Activated naive CD8-positive, alpha-beta T cell treated with anti-CD3 and anti-CD28 coated beads, Interleukin-2, amount 10 ng/mL, durations not matched to agents 7 days and 5 days (primary cell): ENCODE results near the gene CFAP157. TPM values are rescaled to one million over a fixed set of nuclear protein-coding genes. Genes with fewer than 3 reads are reported as not detected.

ENCODE experiments used
- ATAC-seq: fragments of 150-1000 bp; cut with Tn5 transposase; one replicate; pipeline ENCODE4 v1.10.0; 2021; ENCODE audit warnings: low read depth, moderate library complexity
- POLR2A ChIA-PET: fragments of 350-600 bp; sonication (Branson Sonifier 250); formaldehyde crosslinking; loops from one replicate; lab custom pipeline; 2021; ENCODE audit warnings: antibody characterized with exemption; lab: Charles Lee
- DNase-seq: peaks from one replicate; pipeline ENCODE4 v3.0.0; 2021
- H3K27ac Mint-ChIP-seq: one replicate; pipeline ENCODE4 v1.8.0; 2022; ENCODE audit warnings: mild to moderate bottlenecking, mixed read lengths
- H3K27me3 Mint-ChIP-seq: one replicate; pipeline ENCODE4 v1.8.0; 2022; ENCODE audit warnings: mild to moderate bottlenecking, moderate library complexity, mixed read lengths
- H3K36me3 Mint-ChIP-seq: one replicate; pipeline ENCODE4 v1.8.0; 2021; ENCODE audit warnings: mild to moderate bottlenecking, mixed read lengths
- H3K4me1 Mint-ChIP-seq: one replicate; pipeline ENCODE4 v1.8.0; 2021; ENCODE audit warnings: mixed read lengths
- H3K4me3 Mint-ChIP-seq: one replicate; pipeline ENCODE4 v1.8.0; 2022; ENCODE audit warnings: mild to moderate bottlenecking, moderate library complexity, mixed read lengths
- H3K9me3 Mint-ChIP-seq: one replicate; pipeline ENCODE4 v1.8.0; 2021; ENCODE audit warnings: mixed read lengths
- total RNA-seq, 2 experiments: library from RNA; stranded (reverse); gene quantifications; one replicate each; pipeline ENCODE4 v1.2.3, GENCODE V29; 2021

The CFAP157 gene
- total RNA-seq, 2 experiments from 2014 or later: 0.23 TPM; not detected in 1

DNA sequence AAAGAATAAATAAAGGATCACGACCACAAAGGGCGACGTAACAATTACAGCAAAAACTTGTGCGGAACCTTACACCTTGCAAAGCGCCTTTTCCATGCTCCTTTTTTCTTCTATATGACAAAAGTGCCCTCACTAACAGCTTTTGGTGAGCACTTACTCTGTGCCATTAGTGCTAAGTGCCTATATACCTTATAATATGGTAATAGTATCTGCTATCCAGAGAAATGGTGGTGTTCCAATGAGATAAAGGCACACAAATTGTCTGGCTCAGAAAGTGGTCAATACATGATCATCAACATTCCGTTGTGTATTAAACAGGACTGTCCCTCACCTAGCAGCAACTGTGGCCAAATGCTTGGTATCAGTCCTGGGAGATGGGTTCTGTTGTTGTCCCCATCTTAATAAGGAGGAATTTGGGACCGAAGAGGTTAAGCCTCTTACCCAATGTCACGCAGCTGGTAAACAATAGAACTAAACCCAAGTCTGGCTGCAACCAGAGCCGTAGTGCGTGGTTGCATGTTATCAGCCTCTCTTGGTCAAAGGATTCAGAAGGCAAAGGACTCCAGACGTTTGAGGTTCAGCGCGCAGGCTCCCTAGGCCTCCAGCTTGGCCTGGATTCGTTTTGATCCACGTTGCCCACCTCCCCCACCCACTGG is 28.9 kb downstream of the CFAP157 start:
- H3K4me1 Mint-ChIP-seq: peaks cover 14% of the 10 kb centered on the region
- ATAC-seq: no peak
- DNase-seq: no peak
- H3K4me3 Mint-ChIP-seq: peak overlapping the region; percentile 87
- no peaks in the 10 kb centered on the region for H3K27me3 Mint-ChIP-seq
- H3K36me3 Mint-ChIP-seq: peaks cover 9% of the 10 kb centered on the region
- POLR2A ChIA-PET: interaction anchor here (0.6 to 2.2 kb wide), 29 partner anchors 9 to 284 kb away, joined by 3 to 29 read pairs (median 5); partner anchors contain the start of genes CDK9, CFAP157, LRSAM1 and PTRH1
- H3K9me3 Mint-ChIP-seq: no peaks in the 10 kb centered on the region
- H3K27ac Mint-ChIP-seq: peak overlapping the region; percentile 93

DNA sequence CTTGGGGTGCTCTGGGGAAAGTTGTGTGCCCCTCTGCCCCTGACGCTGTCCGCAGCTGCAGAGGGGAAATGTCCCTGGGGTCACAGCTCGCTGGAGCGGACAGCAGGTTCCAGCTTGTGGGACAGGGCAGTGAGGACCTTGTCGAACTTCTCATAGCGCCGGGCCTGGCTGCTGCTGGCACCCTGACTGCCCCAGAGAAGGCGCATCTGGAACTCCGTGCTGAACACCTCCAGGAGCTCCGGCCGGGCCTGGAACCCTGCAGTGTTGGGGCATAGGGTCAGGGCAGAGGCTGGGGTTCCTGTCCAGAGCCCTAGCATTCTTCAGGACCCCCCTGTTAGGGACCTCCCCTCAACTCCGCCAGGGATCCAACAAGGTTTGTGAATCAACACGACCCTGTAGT is 31.9 kb downstream of the CFAP157 start:
- POLR2A ChIA-PET: no interaction called here
- no peaks in the 10 kb centered on the region for H3K27me3 Mint-ChIP-seq
- peaks cover 11% of the 10 kb centered on the region for H3K4me1 Mint-ChIP-seq
- no peak overlapping the region for H3K27ac Mint-ChIP-seq
- H3K36me3 Mint-ChIP-seq: peaks cover 23% of the 10 kb centered on the region
- DNase-seq (no peak), ATAC-seq (no peak)
- H3K9me3 Mint-ChIP-seq: no peaks in the 10 kb centered on the region
- no peak overlapping the region for H3K4me3 Mint-ChIP-seq

DNA sequence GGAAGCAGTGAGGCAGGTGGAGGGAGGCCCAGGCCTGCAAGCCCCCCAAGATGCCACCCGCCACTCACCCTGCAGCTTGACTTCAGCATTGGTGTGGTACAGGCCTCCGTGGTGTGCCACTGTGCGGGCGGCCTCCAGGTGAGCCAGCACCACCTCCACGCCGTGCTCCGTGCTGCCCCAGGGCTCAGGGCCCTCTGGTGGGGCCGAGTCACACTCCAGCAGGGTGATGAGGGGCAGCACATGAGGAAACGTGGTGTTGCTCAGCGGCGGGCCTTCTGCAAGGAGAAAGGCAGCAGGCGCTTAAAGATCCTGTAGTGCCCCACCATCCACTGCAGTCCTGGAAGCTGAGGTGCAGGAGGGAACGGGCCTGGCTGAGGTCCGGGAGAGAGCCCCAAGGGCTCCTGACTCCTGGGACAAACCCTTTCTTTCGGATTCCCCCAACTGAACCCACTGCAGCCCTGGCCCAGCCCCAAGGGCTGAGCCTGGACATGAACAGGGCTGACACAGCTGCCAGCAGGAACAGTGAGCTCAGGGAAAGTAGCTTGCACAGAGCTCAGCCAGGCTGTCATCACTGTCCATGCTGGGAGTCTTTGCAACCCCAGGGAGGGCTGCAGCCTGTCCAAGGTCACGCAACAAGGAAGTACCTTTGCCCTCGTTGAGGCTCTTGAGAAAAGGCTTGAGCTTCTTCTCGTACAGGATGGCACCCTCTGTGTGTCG is 33.0 kb downstream of the CFAP157 start:
- ATAC-seq: no peak
- POLR2A ChIA-PET: no interaction called here
- H3K27me3 Mint-ChIP-seq: no peaks in the 10 kb centered on the region

DNA sequence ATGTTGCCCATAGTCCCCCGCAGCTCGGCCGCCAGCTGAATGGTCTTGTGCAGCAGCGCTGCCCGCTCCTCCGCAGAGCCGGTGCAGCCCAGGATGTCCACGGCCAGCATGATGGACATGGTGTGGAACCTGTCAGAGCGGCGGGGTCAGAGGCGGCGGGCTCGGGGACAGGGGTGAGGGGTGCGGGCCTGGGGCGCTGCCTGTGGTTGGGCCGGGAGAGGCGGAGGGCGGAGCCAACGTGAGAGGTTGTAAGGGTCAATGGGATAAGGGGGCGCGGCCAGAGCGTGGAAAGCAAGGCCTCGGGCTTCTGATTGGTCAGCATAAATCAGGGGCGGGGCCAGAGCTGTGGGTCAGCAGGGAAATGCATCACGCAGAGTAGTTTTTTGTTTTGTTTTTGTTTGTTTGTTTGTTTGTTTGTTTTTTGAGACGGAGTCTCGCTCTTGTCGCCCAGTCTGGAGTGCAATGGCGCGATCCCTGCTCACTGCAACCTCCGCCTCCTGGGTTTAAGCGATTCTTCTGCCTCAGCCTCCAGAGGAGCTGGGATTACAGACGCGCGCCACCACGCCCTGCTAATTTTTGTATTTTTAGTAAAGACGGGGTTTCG is 35.1 kb downstream of the CFAP157 start:
- POLR2A ChIA-PET: interaction anchor here (0.7 kb wide), 1 partner anchor 29 kb away, joined by 3 read pairs; no protein-coding TSS in a partner anchor
- Mint-ChIP-seq H3K36me3 (peaks cover 26% of the 10 kb centered on the region), H3K9me3 (no peaks in the 10 kb centered on the region), H3K27me3 (no peaks in the 10 kb centered on the region), H3K4me1 (peaks cover 1% of the 10 kb centered on the region), H3K27ac (no peak overlapping the region), H3K4me3 (no peak overlapping the region)
- ATAC-seq (no peak), DNase-seq (no peak)

More for the DNA sequence above, 33.0 kb downstream of the CFAP157 start:
- H3K4me3 Mint-ChIP-seq: no peak overlapping the region
- H3K4me1 Mint-ChIP-seq: peaks cover 6% of the 10 kb centered on the region
- DNase-seq: no peak
- no peaks in the 10 kb centered on the region for H3K9me3 Mint-ChIP-seq
- H3K27ac Mint-ChIP-seq: no peak overlapping the region
- peaks cover 23% of the 10 kb centered on the region for H3K36me3 Mint-ChIP-seq

DNA sequence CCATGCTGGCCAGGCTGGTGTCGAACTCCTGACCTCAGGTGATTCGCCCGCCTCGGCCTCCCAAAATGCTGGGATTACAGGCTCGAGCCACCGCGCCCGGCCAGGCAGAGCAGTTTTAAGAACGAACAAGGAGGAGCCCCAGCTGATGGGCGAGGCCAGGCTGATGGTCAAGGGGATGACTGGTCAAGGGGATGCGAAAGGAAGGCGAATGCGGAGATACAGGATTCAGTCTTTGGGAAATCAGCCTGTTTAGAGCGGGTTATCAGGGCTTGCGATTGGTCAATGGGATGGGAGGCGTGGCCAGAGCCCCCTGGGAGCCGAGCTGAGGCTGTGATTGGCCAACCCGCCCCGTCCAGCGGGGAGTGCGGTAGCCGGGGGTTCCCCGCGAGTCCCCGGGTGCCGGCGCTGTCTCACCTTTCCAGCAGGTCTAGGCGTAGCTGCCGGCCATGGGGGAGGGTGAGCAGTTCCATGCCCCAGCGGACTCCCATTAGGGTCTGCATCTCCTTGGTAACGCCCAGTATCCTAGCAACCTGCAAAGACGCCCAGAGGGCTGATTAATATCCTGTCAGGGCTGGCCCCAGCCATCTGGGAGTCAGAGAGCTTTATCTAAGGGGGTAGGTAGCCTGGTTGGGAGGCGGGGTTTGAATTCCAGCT is 35.8 kb downstream of the CFAP157 start:
- peaks cover 30% of the 10 kb centered on the region for H3K36me3 Mint-ChIP-seq
- no peaks in the 10 kb centered on the region for H3K27me3 Mint-ChIP-seq
- no peak overlapping the region for H3K4me3 Mint-ChIP-seq
- POLR2A ChIA-PET: interaction anchor here (0.7 to 0.8 kb wide), 2 partner anchors 28 to 35 kb away, joined by 3 read pairs; partner anchors contain the start of gene SH2D3C
- peaks cover 5% of the 10 kb centered on the region for H3K4me1 Mint-ChIP-seq
- no peaks in the 10 kb centered on the region for H3K9me3 Mint-ChIP-seq
- H3K27ac Mint-ChIP-seq: peak overlapping the region; percentile 38
- ATAC-seq (no peak), DNase-seq (no peak)

DNA sequence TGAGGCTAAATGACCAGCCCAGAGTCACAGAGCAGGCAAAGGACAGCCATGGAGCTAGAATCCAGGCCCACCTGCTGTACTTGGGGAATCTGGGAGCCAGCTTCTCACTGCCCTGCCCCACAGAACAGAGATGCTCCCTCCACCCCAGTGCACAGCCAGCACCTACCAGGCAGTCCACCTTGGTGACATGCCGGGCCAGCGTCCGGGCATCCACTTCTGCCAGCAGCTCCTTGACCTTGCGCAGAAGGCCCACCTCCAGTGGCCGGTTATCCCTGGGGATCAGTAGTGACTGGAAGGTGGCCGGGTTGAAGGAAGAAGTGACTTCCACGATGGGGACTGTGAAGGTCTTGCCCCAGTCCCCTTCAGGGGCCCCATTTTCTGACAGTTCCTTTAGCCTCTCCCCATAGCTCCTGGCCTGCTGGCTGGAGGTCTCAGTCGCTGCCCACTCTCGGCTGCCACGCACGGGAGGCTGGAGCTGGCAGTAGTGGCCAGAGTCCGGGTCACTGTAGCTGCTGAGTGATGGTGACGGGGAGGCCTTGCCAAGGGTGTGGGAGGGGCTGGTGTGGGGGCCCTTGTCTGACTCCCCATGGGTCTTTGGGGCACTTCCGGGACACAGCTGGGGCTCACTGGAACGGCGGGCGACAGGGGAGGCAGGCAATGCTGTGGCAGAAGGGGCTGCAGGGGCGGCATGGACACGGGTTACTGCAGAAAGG is 37.8 kb downstream of the CFAP157 start:
- no peak for DNase-seq
- no peak overlapping the region for H3K27ac Mint-ChIP-seq
- no peak for ATAC-seq
- no peak overlapping the region for H3K4me3 Mint-ChIP-seq
- H3K36me3 Mint-ChIP-seq: peaks cover 28% of the 10 kb centered on the region
- no peaks in the 10 kb centered on the region for H3K27me3 Mint-ChIP-seq
- peaks cover 11% of the 10 kb centered on the region for H3K4me1 Mint-ChIP-seq
- H3K9me3 Mint-ChIP-seq: no peaks in the 10 kb centered on the region
- POLR2A ChIA-PET: interaction anchor here (0.6 to 2.5 kb wide), 4 partner anchors 9 to 137 kb away, joined by 3 to 11 read pairs (median 4); partner anchors contain the start of gene TOR2A

DNA sequence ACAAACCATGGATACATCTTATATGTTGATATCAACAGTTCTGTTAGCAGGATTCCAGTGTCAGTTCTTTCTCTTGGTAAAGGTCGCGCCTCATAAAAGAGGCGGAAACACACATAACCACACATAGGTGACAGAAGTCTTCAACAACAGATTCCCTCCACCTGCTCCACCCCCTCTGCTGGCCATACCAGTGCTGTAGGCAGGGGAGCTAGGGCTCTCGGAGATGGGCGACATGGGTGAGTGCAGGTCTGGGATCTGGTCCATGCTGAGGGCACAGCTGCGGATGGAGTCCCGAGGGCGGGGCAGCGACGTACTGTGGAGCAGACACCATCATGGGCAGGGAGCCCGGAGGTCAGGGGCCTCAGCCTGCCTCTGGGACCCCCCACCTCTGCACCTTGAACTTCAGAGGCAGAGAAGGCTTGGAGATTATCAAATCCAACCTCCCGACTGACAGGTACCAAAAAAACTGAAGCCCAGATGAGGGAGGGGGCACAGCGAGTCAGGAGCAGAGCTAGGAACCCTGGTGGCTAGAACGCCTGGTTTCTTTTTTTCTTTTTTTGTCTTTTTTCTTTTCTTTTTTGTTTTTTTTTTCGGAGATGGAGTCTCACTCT is 40.3 kb downstream of the CFAP157 start:
- Mint-ChIP-seq H3K9me3 (no peaks in the 10 kb centered on the region), H3K36me3 (peaks cover 31% of the 10 kb centered on the region), H3K4me1 (peaks cover 15% of the 10 kb centered on the region), H3K27ac (peak overlapping the region; percentile 72), H3K27me3 (no peaks in the 10 kb centered on the region), H3K4me3 (peak overlapping the region; percentile 39)
- POLR2A ChIA-PET: interaction anchor here (0.8 to 2.2 kb wide), 5 partner anchors 11 to 161 kb away, joined by 3 to 6 read pairs (median 3); partner anchors contain the start of genes CDK9 and TOR2A
- DNase-seq (no peak), ATAC-seq (peak; percentile 74)

DNA sequence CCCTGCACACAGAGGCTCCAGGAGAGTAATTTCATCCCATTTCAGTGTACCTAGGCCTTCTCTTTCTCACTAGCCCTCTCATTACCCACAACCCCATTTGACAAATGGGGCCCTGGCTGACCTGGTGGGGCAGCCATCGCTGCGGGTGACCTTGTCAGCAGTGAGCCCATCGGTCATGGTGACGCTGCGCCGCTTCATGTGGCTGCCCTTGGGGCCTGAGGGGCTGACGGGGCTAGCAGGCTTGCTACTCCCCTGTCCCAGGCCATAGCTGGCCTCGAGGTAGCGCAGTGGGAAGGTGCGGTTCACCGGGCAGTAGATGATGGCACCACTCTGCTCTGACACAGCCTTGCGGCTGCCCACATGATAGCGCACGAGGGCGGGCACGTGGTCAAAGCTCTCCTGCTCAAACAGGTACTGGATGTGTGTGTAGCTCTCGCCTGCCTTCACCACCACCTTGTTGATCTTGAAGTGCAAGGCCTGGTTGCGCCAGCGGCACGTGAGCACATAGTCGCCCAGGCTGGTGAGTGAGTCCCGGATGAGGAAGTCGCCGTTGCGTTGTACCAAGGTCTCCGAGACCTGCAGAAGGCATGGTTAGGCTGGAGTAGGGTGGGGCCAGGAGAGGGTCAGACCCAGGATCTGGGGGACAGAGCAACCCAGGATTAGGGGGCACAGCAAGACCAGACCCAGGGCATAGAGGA is 42.5 kb downstream of the CFAP157 start:
- POLR2A ChIA-PET: no interaction called here

DNA sequence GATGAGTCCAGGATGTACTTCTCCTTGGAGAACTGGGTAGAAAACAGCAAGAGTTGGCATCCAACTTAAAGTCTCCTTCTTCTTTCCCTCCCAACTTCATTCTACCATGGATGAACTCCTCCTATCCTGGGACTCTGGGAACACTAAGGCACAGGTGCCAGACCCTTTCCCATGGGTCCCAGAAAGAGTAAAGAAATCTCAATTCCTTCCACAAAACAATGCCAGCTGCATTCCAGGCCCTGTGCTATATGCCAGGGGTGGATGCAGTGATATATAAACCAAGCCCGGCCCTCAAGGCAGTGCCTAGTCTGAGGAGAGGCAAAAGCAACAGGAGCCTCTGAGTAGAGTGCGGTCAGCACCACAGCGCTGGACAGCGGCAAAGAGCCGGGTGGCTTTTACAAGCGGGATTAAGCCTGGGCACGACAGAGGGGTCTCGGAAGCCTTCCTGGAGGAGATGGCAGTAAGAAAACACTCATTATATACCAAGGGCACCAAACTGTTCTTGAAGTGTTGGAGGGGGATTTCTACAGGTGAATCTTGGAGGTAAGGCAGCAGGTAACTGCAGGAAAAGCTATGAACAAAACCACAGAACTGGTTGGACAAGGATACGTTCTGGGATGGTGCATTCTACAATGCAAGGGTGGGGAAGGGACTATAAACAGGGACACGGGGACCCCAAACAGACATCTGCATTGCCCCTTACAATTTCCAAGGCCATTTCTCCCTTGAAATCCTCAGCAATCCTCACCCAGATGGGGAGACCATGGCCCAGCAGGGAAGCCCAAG is 44.7 kb downstream of the CFAP157 start:
- H3K27ac Mint-ChIP-seq: no peak overlapping the region
- no peak for ATAC-seq
- H3K9me3 Mint-ChIP-seq: no peaks in the 10 kb centered on the region
- peaks cover 23% of the 10 kb centered on the region for H3K36me3 Mint-ChIP-seq
- no peak for DNase-seq
- no peak overlapping the region for H3K4me3 Mint-ChIP-seq
- POLR2A ChIA-PET: interaction anchor here (0.6 kb wide), 1 partner anchor 14 kb away, joined by 3 read pairs; no protein-coding TSS in a partner anchor
- H3K4me1 Mint-ChIP-seq: peaks cover 15% of the 10 kb centered on the region
- H3K27me3 Mint-ChIP-seq: no peaks in the 10 kb centered on the region

More for the DNA sequence above, 42.5 kb downstream of the CFAP157 start:
- Mint-ChIP-seq H3K4me1 (peaks cover 15% of the 10 kb centered on the region), H3K36me3 (peaks cover 26% of the 10 kb centered on the region), H3K4me3 (no peak overlapping the region), H3K9me3 (no peaks in the 10 kb centered on the region), H3K27ac (no peak overlapping the region), H3K27me3 (no peaks in the 10 kb centered on the region)
- DNase-seq (no peak), ATAC-seq (no peak)

DNA sequence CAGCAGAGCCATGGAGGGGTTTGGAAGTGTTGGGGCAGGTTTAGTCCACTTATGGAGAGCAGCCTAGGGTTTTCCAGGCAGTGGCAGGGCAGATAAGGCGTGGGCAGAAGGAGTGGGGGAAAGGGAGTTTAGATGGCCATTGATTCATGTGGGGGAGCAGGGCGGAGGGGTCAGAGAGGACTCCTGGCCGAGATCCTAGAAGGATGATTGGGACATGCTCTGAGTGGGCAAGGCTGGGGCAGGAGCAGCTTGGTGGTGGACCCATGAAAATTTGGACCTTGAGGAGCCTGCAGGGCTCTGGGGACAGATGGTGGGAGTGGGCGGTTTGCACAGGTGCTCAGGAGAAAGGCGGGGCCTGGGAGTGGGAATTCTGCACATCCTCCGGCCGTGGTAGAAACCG is 46.4 kb downstream of the CFAP157 start:
- Mint-ChIP-seq H3K27me3 (no peaks in the 10 kb centered on the region), H3K9me3 (no peaks in the 10 kb centered on the region), H3K4me1 (peaks cover 6% of the 10 kb centered on the region), H3K4me3 (no peak overlapping the region), H3K27ac (no peak overlapping the region), H3K36me3 (peaks cover 18% of the 10 kb centered on the region)
- DNase-seq: no peak
- POLR2A ChIA-PET: interaction anchor here (1.0 kb wide), 1 partner anchor 44 kb away, joined by 4 read pairs; no protein-coding TSS in a partner anchor
- ATAC-seq: no peak

DNA sequence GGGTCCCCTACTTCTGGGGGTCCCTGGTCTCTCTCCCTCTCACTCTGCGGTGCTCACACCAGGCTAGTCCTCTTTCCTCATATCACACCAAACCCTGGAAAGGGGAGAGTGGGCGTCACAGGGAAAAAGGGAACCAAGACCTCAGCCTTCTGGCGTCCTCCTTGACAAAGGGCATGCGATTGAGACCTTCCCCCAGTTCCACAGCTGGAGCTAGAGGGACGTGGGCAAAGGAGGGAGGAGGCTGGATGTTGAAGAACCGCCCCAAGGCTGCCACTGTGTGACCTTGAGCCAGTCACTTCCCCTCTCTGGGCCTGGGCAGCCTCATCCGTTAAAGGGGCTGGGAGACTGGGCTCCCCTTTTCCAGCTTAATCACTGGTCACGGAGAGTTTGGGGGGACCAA is 46.8 kb downstream of the CFAP157 start:
- Mint-ChIP-seq H3K27me3 (no peaks in the 10 kb centered on the region), H3K4me3 (no peak overlapping the region), H3K9me3 (no peaks in the 10 kb centered on the region), H3K4me1 (peaks cover 5% of the 10 kb centered on the region), H3K36me3 (peaks cover 19% of the 10 kb centered on the region), H3K27ac (no peak overlapping the region)
- DNase-seq (no peak), ATAC-seq (no peak)
- POLR2A ChIA-PET: no interaction called here
